HL-60/S4 (cell line): ENCODE data around the gene AQP6.
"Not testable (repeated sequence)": the region's sequence is repeated elsewhere in the genome, so short reads cannot be mapped to it uniquely, and the experiment has no call there.

Source experiments
- in situ Hi-C: fragments of 300-500 bp; cut with MboI; formaldehyde crosslinking; loops from 2 replicates; pipeline ENCODE4 v1.14.3; 2022; ENCODE audit warnings: low sequenced_read_pairs

Gene AQP6

GRCh38 chr12:49985981-49986380 is 13.2 kb downstream of the AQP6 start:
- in situ Hi-C loops: no loop called here

GRCh38 chr12:49986476-49986875 is 13.7 kb downstream of the AQP6 start:
- in situ Hi-C loops: not testable (repeated sequence)

DNA sequence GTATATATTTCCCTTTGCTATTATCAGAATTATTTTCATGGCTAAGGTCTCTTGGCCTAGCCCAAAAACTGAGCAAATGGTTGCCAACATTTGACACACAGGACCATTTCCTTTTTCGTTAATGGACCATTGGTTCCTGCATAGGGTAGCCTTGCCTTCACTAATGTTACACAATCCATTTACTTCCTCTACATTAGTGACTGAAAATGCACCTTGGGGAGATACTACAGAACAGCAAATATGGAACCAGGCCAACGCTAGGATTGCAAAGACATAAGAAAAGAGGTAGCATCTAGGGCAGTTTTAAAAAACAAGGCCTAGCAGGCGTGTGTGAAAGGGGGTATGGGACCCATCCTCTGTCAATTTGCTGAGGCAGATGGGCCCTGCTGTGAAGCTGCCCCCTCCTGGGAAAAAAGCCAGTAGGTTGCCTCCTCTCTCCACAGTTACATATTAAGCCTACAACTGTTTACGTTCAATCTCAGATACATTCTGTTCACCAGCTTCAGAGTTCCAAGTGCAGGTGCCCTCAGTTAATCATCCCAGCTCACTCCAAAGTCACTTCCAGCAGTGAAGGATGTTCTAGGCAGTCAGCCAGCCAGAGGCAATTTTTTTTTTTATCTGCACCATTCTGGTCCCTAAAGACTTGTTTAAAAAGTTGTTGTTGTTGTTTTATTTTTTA is 15.0 kb downstream of the AQP6 start:
- in situ Hi-C loops: no loop called here

GRCh38 chr12:49989400-49989799 is 16.7 kb downstream of the AQP6 start:
- in situ Hi-C loops: not testable (repeated sequence)

DNA sequence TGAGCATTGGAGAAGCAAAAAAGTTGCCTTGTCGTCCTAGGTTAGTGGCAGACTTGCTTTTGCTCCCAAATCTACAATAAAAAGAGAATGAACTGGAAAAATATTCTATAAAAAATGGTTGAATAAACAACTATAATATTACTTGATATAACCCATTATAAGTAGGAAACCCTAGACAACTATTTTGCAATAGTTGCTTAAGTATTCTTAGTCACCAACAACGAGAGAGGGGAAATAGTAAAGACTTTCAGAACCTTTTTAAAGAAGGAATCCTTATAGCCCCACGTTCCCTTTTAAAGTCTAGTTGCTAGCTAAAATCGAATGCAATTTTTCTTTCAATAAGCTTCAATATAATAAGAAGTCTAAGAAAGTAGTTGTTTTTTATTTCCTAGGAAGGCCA is 17.5 kb downstream of the AQP6 start:
- in situ Hi-C loops: no loop called here

DNA sequence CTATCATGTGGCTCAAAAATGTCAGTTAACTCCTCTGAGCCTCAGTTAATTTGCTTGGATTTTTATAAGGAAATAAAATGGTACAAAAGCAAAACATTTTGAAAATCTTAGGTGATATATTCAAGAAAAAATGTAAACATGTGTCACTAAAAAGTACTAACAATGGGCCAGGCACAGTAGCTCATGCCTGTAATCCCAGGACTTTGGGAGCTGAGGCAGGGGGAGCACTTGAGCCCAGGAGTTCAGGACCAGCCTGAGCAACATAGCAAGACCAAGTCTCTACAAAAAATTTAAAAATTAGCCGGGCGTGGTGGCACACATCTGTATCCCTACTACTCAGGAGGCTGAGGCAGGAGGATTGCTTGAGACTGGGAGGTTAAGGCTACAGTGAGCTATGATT is 25.7 kb downstream of the AQP6 start:
- in situ Hi-C loops: no loop called here

GRCh38 chr12:50003595-50003994 is 30.8 kb downstream of the AQP6 start:
- in situ Hi-C loops: no loop called here

DNA sequence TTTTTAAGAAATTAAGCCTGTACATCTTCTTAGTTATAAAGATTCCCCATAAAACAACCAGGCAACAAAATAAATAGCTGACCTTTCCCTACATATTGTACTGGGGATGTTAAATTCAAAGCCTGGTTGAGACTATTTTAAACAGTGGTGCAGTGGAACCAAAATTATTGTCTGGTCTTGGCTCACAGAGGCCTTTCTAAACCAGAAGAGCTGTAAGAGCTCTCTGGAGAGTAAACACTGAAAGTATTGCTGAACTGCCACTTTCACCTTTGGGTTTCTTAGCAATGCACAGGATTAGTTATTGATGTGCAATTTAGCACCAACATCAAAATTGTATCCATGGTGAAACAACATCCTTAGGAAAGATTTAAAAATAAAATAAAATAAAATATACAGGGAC is 31.9 kb downstream of the AQP6 start:
- in situ Hi-C loops: no loop called here

DNA sequence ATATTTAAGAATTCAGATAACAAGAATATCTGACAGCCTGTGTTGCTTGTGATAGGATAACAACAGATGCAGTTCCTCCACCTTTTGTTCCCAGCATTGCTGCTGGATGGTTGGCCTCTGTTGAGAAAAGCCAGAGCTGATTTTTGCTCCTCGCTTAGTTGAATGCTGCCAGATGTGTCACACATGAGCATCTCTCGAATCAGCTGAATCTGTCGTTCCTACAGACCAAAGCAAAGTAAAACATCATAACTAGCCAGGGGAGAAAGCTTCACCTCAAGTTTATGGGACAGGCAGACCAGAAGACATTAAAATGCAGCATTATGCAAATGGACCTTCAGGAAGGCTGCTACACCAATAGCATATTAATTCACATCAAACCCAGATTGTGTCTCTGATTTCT is 32.4 kb downstream of the AQP6 start:
- in situ Hi-C loops: no loop called here

GRCh38 chr12:50006280-50006679 is 33.5 kb downstream of the AQP6 start:
- in situ Hi-C loops: no loop called here

- in situ Hi-C loops: no loop called here
Measured at GRCh38 chr12:50006754-50007442, 34.2 kb downstream of the AQP6 start.

- in situ Hi-C loops: no loop called here
Measured at GRCh38 chr12:50013361-50014147, 40.8 kb downstream of the AQP6 start.

- in situ Hi-C loops: no loop called here
Measured at GRCh38 chr12:50014342-50014741, 41.6 kb downstream of the AQP6 start.

DNA sequence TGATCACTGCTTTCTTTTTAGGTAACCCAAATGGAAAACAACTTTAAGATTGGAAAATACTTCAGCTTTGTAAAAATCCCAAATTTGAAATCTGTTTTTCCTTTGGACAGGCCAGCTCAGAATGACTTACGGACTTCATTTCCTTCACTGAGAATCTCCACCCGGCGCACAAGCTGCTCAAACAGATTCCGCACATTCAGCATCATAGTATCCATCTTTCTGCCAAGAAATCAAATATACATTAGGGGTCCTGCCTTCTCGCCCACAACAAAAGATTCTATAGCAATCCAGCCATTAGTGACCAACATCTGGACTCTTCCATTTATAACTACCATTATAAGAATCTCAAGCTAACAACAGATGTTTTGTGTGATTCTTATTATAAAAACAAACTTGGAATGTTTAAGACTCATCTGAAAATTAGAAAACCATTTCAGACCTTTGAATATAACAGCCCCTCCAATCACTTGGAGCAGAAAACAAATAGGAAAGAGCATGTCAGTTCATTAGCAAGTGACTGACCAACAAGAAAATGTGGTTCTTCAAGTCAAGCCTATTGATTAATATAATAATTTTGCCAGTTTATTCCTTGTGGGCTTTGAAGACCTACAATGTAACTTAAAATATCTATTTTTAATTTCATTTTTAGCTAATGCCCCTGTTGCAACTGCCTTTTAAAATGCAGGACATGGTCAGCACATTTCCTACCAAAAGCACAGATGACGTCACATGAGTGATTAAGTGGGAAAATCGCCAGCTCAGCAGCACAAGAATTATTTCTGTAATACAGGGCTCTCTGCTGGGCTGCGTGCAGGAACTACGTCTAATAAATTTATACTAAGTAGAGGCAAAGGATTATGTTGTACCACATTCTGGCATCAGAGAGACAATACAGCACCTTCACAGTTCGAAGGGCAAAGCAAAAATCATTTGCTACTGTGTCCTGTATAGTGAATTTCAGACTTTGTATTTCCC is 44.0 kb downstream of the AQP6 start:
- in situ Hi-C loops: no loop called here

DNA sequence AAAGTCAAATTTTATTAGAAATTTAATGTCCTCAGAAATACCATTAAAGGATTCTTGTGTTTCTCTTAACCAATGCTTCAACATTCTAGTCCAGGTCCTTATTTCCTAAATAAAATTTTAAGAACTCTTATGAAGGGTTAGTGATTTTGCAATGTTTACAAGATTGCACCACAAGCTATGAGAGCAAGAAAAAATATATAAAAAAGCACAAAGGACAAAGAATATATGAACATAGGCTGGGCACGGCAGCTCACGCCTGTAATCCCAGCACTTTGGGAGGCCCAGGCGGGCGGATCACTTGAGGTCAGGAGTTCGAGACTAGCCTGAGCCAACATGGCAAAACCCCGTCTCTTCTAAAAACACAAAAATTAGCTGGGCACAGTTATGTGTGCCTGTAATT is 44.9 kb downstream of the AQP6 start:
- in situ Hi-C loops: no loop called here

- in situ Hi-C loops: no loop called here
Measured at GRCh38 chr12:50018154-50018553, 45.4 kb downstream of the AQP6 start.

GRCh38 chr12:50018968-50019367 is 46.2 kb downstream of the AQP6 start:
- in situ Hi-C loops: no loop called here

GRCh38 chr12:50019524-50019923 is 46.8 kb downstream of the AQP6 start:
- in situ Hi-C loops: no loop called here

DNA sequence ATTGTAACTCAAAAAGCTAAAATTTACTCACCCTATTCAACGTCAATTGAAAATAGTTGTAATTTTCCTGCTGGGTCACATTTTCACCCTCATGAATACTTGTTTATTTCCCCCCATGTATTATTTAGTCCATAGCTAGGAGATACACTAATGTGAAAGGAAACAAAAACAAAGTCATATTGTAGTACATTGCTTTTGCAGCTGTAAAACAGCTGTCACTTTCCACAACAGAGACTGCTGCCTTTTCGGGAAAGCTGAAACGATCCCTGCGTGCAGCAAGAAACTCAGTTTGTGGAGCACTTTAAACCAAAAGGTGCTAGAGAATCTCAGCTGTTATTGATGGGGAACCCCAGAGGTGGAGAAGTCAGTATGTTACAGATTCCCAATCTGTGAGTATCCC is 48.3 kb downstream of the AQP6 start:
- in situ Hi-C loops: no loop called here

GRCh38 chr12:50022903-50023302 is 50.2 kb downstream of the AQP6 start:
- in situ Hi-C loops: no loop called here

DNA sequence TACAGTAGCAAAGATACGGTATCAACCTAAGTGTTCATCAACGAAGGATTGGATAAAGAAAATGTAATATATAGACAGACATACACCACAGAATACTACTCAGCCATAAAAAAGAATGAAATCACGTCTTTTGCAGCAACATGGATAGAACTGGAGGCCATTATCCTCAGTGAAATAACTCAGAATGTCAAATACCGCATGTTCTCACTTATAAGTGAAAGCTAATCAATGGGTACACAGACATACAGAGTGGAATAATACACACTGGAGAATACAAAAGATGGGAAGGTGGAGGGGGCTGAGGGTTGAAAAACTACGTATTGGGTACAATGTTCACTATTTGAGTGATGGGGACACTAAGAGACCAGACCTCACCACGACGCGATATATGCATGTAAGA is 51.5 kb downstream of the AQP6 start:
- in situ Hi-C loops: no loop called here
